Measurements from ENCODE around the gene PKD1L1. TPM values are rescaled to one million over a fixed set of nuclear protein-coding genes. Genes with fewer than 3 reads are reported as not detected.

Gene PKD1L1
- total RNA-seq, 1 experiment from 2014 or later = 0.17 TPM

DNA sequence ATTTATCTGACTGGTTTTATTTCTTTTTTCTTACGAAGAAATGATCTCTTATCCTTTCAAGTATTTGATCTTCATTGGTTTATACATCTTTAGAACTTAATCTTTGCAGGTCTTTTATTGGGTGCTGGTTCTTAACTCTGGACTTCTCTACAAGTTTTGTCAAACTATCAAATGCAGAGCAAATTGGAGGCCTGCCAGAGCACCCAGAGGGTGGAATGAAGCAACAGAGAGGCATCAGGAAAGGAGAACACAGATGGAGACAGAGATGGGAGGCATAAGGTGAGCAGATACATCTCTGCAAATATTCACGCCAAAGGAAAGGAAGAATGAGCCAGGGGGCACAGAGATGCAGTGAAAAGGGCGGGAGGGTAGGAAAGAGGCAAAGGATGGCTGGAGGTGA is 130.3 kb downstream of the PKD1L1 start (continued):
- TF ChIP-seq JUND (IDR thresholded peaks at IDR 0.05) (no peak), TCF7L2 (IDR thresholded peaks at IDR 0.05; ENCODE audit: borderline replicate concordance, extremely low read depth, insufficient read depth, insufficient read length) (no peak), REST (IDR thresholded peaks at IDR 0.05; ENCODE audit: low read depth) (no peak), ZFX (IDR thresholded peaks at IDR 0.05) (no peak), POLR2A (IDR thresholded peaks at IDR 0.05; ENCODE audit: borderline replicate concordance, extremely low read depth, insufficient read depth, insufficient read length) (no peak), ELF1 (IDR thresholded peaks at IDR 0.05; ENCODE audit: borderline replicate concordance, low read depth) (no peak)
- TF ChIP-seq, protein P1, sequence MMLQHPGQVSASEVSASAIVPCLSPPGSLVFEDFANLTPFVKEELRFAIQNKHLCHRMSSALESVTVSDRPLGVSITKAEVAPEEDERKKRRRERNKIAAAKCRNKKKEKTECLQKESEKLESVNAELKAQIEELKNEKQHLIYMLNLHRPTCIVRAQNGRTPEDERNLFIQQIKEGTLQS (IDR thresholded peaks at IDR 0.05) = no peak

DNA sequence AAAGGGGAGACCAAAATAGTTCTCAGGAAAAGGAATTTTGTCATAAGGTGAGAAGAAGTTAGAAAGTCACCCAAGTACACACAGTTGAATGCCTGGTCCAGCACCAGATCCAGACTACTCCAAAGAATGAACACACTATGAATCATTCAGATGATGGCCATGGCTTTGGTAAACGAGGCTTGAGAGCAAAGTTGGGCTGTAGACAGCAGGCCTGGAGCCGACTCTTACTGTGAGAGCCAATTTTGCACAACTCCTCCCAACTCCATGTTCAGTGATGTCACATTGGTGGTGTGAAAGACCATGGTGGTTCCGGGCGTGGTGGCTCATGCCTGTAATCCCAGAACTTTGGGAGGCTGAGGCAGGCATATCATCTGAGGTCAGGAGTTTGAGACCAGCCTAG is 131.6 kb downstream of the PKD1L1 start:
- CTCF ChIA-PET = interaction anchor here (0.9 to 1.4 kb wide), 2 partner anchors 381 to 550 kb away, joined by 3 read pairs; no protein-coding TSS in a partner anchor
- H2AFZ ChIP-seq (ENCODE audit: low read depth, low read length, poor library complexity, severe bottlenecking) = no peak overlapping the region
- RAD21 ChIA-PET (ENCODE audit: low non-redundant PET in 1 of 2, low total read pairs in 2 of 2, uncharacterized antibody in 2 of 2, unreplicated experiment in 2 of 2) = no interaction called here
- no peaks in the 10 kb centered on the region for H4K20me1 ChIP-seq (ENCODE audit: insufficient read depth)
- ATAC-seq = no peak
- no peak overlapping the region for H3K4me3 ChIP-seq (replicated peaks in 1 of 2; ENCODE audit: low read depth in 1 of 2, low read length in 2 of 2)
- no TSS peak for BruUV-seq (replicated peaks)
- TF ChIP-seq YY1 (IDR thresholded peaks at IDR 0.05; ENCODE audit: extremely low read depth, insufficient replicate concordance, low read depth, low read length) = no peak
- no peak for TF ChIP-seq EGR1 (IDR thresholded peaks at IDR 0.05; ENCODE audit: low read depth)
- TF ChIP-seq RAD21 (IDR thresholded peaks at IDR 0.05; ENCODE audit: low read depth) = no peak
- TF ChIP-seq POLR2AphosphoS5 (IDR thresholded peaks at IDR 0.05; ENCODE audit: low read depth, low read length) = no peak
- no peak for TF ChIP-seq EZH2phosphoT487 (IDR thresholded peaks at IDR 0.05; ENCODE audit: borderline replicate concordance)
- no peak for TF ChIP-seq FOSL1 (IDR thresholded peaks at IDR 0.05; ENCODE audit: low read depth)
- no peak for TF ChIP-seq SRF (IDR thresholded peaks at IDR 0.05; ENCODE audit: low read depth)
- no peak for TF ChIP-seq SIN3A (IDR thresholded peaks at IDR 0.05; ENCODE audit: low read depth)
- TF ChIP-seq, protein P2, sequence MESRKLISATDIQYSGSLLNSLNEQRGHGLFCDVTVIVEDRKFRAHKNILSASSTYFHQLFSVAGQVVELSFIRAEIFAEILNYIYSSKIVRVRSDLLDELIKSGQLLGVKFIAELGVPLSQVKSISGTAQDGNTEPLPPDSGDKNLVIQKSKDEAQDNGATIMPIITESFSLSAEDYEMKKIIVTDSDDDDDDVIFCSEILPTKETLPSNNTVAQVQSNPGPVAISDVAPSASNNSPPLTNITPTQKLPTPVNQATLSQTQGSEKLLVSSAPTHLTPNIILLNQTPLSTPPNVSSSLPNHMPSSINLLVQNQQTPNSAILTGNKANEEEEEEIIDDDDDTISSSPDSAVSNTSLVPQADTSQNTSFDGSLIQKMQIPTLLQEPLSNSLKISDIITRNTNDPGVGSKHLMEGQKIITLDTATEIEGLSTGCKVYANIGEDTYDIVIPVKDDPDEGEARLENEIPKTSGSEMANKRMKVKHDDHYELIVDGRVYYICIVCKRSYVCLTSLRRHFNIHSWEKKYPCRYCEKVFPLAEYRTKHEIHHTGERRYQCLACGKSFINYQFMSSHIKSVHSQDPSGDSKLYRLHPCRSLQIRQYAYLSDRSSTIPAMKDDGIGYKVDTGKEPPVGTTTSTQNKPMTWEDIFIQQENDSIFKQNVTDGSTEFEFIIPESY (IDR thresholded peaks at IDR 0.05; ENCODE audit: extremely low read depth, insufficient replicate concordance, low read length) = no peak
- no peak for TF ChIP-seq CBX3 (IDR thresholded peaks at IDR 0.05; ENCODE audit: low read depth)
- no peak for TF ChIP-seq ELF1 (IDR thresholded peaks at IDR 0.05; ENCODE audit: borderline replicate concordance, low read depth)
- TF ChIP-seq EZH2 (IDR thresholded peaks at IDR 0.05) = no peak
- no peak for TF ChIP-seq SP1 (IDR thresholded peaks at IDR 0.05; ENCODE audit: low read depth)
- TF ChIP-seq, protein P1 (IDR thresholded peaks at IDR 0.05) = no peak
- TF ChIP-seq MAX (IDR thresholded peaks at IDR 0.05) = no peak
- TF ChIP-seq JUND (IDR thresholded peaks at IDR 0.05) = no peak
- no peak overlapping the region for H3K27ac ChIP-seq (ENCODE audit: low read depth, low read length)
- no peak for DNase-seq (ENCODE audit: low read depth, low spot score)
- H3K79me2 ChIP-seq (ENCODE audit: insufficient read depth, low read length) = no peaks in the 10 kb centered on the region
- H3K9ac ChIP-seq (ENCODE audit: low read length) = no peak overlapping the region
- no peaks in the 10 kb centered on the region for H3K36me3 ChIP-seq (ENCODE audit: control insufficient read depth in 1 of 2, insufficient read depth in 2 of 2, low read length in 2 of 2)
- no peaks in the 10 kb centered on the region for H3K9me3 ChIP-seq (ENCODE audit: control insufficient read depth in 1 of 2, insufficient read depth in 1 of 2, low read depth in 1 of 2, low read length in 2 of 2)
- no peaks in the 10 kb centered on the region for H3K4me1 ChIP-seq (ENCODE audit: control insufficient read depth in 1 of 2, insufficient read depth in 2 of 2, low read length in 2 of 2)
- H3K9me2 ChIP-seq (ENCODE audit: insufficient read depth) = no peaks in the 10 kb centered on the region
- POLR2A ChIA-PET = no interaction called here
- H3K27me3 ChIP-seq (ENCODE audit: insufficient read depth, low read length) = no peaks in the 10 kb centered on the region
- intact Hi-C loops (cut with micrococcal nuclease) = no loop called here
- H3K4me2 ChIP-seq (ENCODE audit: low read length) = no peak overlapping the region

All from HCT116 (cell line).